Mesendoderm (in vitro differentiated cells): Measurements from ENCODE around the gene KRAS.
A peak's percentile ranks its signal among the peaks of the same experiment; 100 is the strongest.

ENCODE experiments used
- DNase-seq: peaks from one replicate; pipeline ENCODE4 v3.0.0; 2013
- H2AK5ac ChIP-seq: 2 replicates; pipeline ENCODE4 v1.6.1; 2013; ENCODE audit warnings: low read length, inconsistent platforms
- H2BK120ac ChIP-seq: 2 replicates; pipeline ENCODE4 v1.6.1; 2013; ENCODE audit warnings: low read depth, mild to moderate bottlenecking, low read length, moderate library complexity, mixed read lengths
- H2BK15ac ChIP-seq: replicated peaks from 2 replicates; pipeline ENCODE4 v1.6.1; 2013; ENCODE audit warnings: low read depth, mild to moderate bottlenecking, moderate library complexity
- H2BK5ac ChIP-seq: 2 replicates; pipeline ENCODE4 v1.6.1; 2013; ENCODE audit warnings: low read length, inconsistent platforms
- H3K18ac ChIP-seq: 2 replicates; pipeline ENCODE4 v1.6.1; 2013; ENCODE audit warnings: mild to moderate bottlenecking, low read length, mixed read lengths
- H3K23ac ChIP-seq: one replicate; pipeline ENCODE4 v1.6.1; 2013; ENCODE audit warnings: low read length
- H3K27ac ChIP-seq: 2 replicates; pipeline ENCODE4 v1.5.1; 2013; ENCODE audit warnings: low read depth, mild to moderate bottlenecking, inconsistent platforms, low read length, moderate library complexity
- H3K27me3 ChIP-seq: 2 replicates; pipeline ENCODE4 v1.6.1; 2013; ENCODE audit warnings: low read length, control low read depth, mild to moderate bottlenecking, inconsistent platforms; ENCODE audit not compliant: insufficient read depth, poor library complexity
- H3K36me3 ChIP-seq: 2 replicates; pipeline ENCODE4 v1.6.1; 2013; ENCODE audit warnings: low read length, inconsistent platforms; ENCODE audit not compliant: control insufficient read depth, insufficient read depth
- H3K4ac ChIP-seq: one replicate; pipeline ENCODE4 v1.6.1; 2013; ENCODE audit warnings: low read depth, mild to moderate bottlenecking, low read length, moderate library complexity
- H3K4me1 ChIP-seq: 2 replicates; pipeline ENCODE4 v1.6.1; 2013; ENCODE audit warnings: low read depth, low read length, inconsistent platforms; ENCODE audit not compliant: control insufficient read depth
- H3K4me2 ChIP-seq: 2 replicates; pipeline ENCODE4 v1.6.1; 2013; ENCODE audit warnings: low read length
- H3K4me3 ChIP-seq: 2 replicates; pipeline ENCODE4 v1.5.1; 2013; ENCODE audit warnings: mild to moderate bottlenecking, low read length
- H3K56ac ChIP-seq: one replicate; pipeline ENCODE4 v1.6.1; 2013; ENCODE audit warnings: low read length
- H3K79me1 ChIP-seq: 2 replicates; pipeline ENCODE4 v1.6.1; 2013; ENCODE audit warnings: low read length, inconsistent platforms
- H3K79me2 ChIP-seq: 2 replicates; pipeline ENCODE4 v1.6.1; 2013; ENCODE audit warnings: mild to moderate bottlenecking, low read length; ENCODE audit not compliant: control insufficient read depth, insufficient read depth
- H3K9ac ChIP-seq: 2 replicates; pipeline ENCODE4 v1.6.1; 2013; ENCODE audit warnings: low read length, inconsistent platforms
- H4K5ac ChIP-seq: one replicate; pipeline ENCODE4 v1.6.1; 2013; ENCODE audit warnings: low read length
- H4K8ac ChIP-seq: one replicate; pipeline ENCODE4 v1.6.1; 2013; ENCODE audit warnings: low read depth, mild to moderate bottlenecking, control low read depth, low read length, moderate library complexity
- WGBS: extraction: QIAGEN DNeasy Blood & Tissue Kit; methylation state at CpG from one replicate; pipeline ENCODE4 v1.1.7; 2013; ENCODE audit warnings: low lambda C conversion rate, missing lambda C conversion rate; ENCODE audit not compliant: insufficient coverage; ENCODE audit errors: extremely low coverage; 5-methylcytosine and 5-hydroxymethylcytosine counted together

KRAS gene

GRCh38 chr12:25254271-25254880 is 3.6 kb upstream of the KRAS start:
- Histone ChIP-seq H3K36me3 (no peaks in the 10 kb centered on the region), H2BK15ac (no peak overlapping the region), H3K9ac (no peak overlapping the region), H3K18ac (no peak overlapping the region), H3K4me3 (no peak overlapping the region), H3K4me1 (peaks cover 11% of the 10 kb centered on the region), H3K27ac (no peak overlapping the region), H3K27me3 (no peaks in the 10 kb centered on the region), H3K23ac (no peak overlapping the region), H2BK5ac (no peak overlapping the region), H3K79me1 (no peaks in the 10 kb centered on the region), H3K4ac (no peak overlapping the region), H4K5ac (no peak overlapping the region), H2AK5ac (no peak overlapping the region), H4K8ac (no peak overlapping the region), H2BK120ac (no peak overlapping the region), H3K56ac (no peak overlapping the region), H3K4me2 (no peak overlapping the region), H3K79me2 (peaks cover 9% of the 10 kb centered on the region)
- no CpG with 5 or more reads among the region's 4 CpGs for WGBS
- DNase-seq: no peak

GRCh38 chr12:25253371-25254068 is 2.8 kb upstream of the KRAS start:
- Histone ChIP-seq H4K8ac (no peak overlapping the region), H3K27ac (no peak overlapping the region), H3K79me2 (peaks cover 17% of the 10 kb centered on the region), H3K4me3 (no peak overlapping the region), H3K4me1 (peaks cover 11% of the 10 kb centered on the region), H2BK120ac (no peak overlapping the region), H2BK5ac (no peak overlapping the region), H3K9ac (no peak overlapping the region), H3K23ac (no peak overlapping the region), H3K27me3 (no peaks in the 10 kb centered on the region), H3K4ac (no peak overlapping the region), H3K56ac (no peak overlapping the region), H2AK5ac (no peak overlapping the region), H3K18ac (no peak overlapping the region), H3K79me1 (no peaks in the 10 kb centered on the region), H2BK15ac (no peak overlapping the region), H4K5ac (no peak overlapping the region), H3K36me3 (no peaks in the 10 kb centered on the region), H3K4me2 (no peak overlapping the region)
- no peak for DNase-seq
- WGBS: no CpG with 5 or more reads among the region's 5 CpGs

- no peak overlapping the region for H3K18ac ChIP-seq
- H4K5ac ChIP-seq: no peak overlapping the region
- no peak overlapping the region for H2AK5ac ChIP-seq
- H3K36me3 ChIP-seq: no peaks in the 10 kb centered on the region
- no peak overlapping the region for H4K8ac ChIP-seq
- H3K79me1 ChIP-seq: no peaks in the 10 kb centered on the region
- no peak overlapping the region for H3K27ac ChIP-seq
- no peak overlapping the region for H2BK15ac ChIP-seq
- no CpG with 5 or more reads among the region's 3 CpGs for WGBS
- no peaks in the 10 kb centered on the region for H3K27me3 ChIP-seq
- H3K56ac ChIP-seq: no peak overlapping the region
- no peak for DNase-seq
- peaks cover 11% of the 10 kb centered on the region for H3K4me1 ChIP-seq
- H3K4me3 ChIP-seq: no peak overlapping the region
- no peak overlapping the region for H3K4ac ChIP-seq
- no peak overlapping the region for H3K9ac ChIP-seq
- H3K23ac ChIP-seq: no peak overlapping the region
- H2BK120ac ChIP-seq: no peak overlapping the region
- H3K4me2 ChIP-seq: no peak overlapping the region
- peaks cover 23% of the 10 kb centered on the region for H3K79me2 ChIP-seq
- no peak overlapping the region for H2BK5ac ChIP-seq
These were observed 2.2 kb upstream of the KRAS start for GRCh38 chr12:25252946-25253345.

- Histone ChIP-seq H4K8ac (no peak overlapping the region), H3K4ac (no peak overlapping the region), H2BK120ac (no peak overlapping the region), H2BK5ac (no peak overlapping the region), H2AK5ac (no peak overlapping the region), H3K23ac (no peak overlapping the region), H3K4me2 (peak overlapping the region; percentile 88), H3K27me3 (no peaks in the 10 kb centered on the region), H3K9ac (peak overlapping the region; percentile 74), H3K79me2 (peaks cover 28% of the 10 kb centered on the region), H3K56ac (peak overlapping the region; percentile 89), H3K36me3 (no peaks in the 10 kb centered on the region), H4K5ac (no peak overlapping the region), H2BK15ac (no peak overlapping the region), H3K18ac (no peak overlapping the region), H3K4me1 (peaks cover 8% of the 10 kb centered on the region), H3K4me3 (peak overlapping the region; percentile 74), H3K27ac (peak overlapping the region; percentile 19), H3K79me1 (peaks cover 2% of the 10 kb centered on the region)
- peak; percentile 33 for DNase-seq
- no CpG with 5 or more reads among the region's 6 CpGs for WGBS
These were observed 1.0 kb upstream of the KRAS start for GRCh38 chr12:25251769-25252168.

GRCh38 chr12:25249931-25250738 is 594 bp downstream of the KRAS start:
- Histone ChIP-seq H4K5ac (no peak overlapping the region), H2AK5ac (no peak overlapping the region), H3K27ac (peak overlapping the region; percentile 96), H3K4me3 (peak overlapping the region; percentile 75), H3K36me3 (no peaks in the 10 kb centered on the region), H2BK5ac (no peak overlapping the region), H3K56ac (peak overlapping the region; percentile 94), H2BK120ac (peak overlapping the region; percentile 63), H3K79me2 (peaks cover 34% of the 10 kb centered on the region), H3K23ac (peak overlapping the region; percentile 39), H3K4me2 (peak overlapping the region; percentile 75), H3K79me1 (peaks cover 5% of the 10 kb centered on the region), H3K18ac (peak overlapping the region; percentile 100), H3K4me1 (peaks cover 3% of the 10 kb centered on the region), H3K9ac (peak overlapping the region; percentile 90), H3K4ac (peak overlapping the region; percentile 100), H4K8ac (peak overlapping the region; percentile 60), H2BK15ac (no peak overlapping the region), H3K27me3 (no peaks in the 10 kb centered on the region)
- no CpG with 5 or more reads among the region's 56 CpGs for WGBS
- DNase-seq: peak; percentile 68
